GM21423 (cell line): Measurements from ENCODE around the gene SLX4IP.
A peak's percentile ranks its signal among the peaks of the same experiment; 100 is the strongest.

ENCODE experiments used
- ATAC-seq: cut with Tn5 transposase; IDR thresholded peaks from one replicate; pipeline ENCODE4 v1.9.1; 2021; ENCODE audit warnings: mild to moderate bottlenecking, moderate library complexity; ENCODE audit not compliant: unreplicated experiment

The SLX4IP gene

DNA sequence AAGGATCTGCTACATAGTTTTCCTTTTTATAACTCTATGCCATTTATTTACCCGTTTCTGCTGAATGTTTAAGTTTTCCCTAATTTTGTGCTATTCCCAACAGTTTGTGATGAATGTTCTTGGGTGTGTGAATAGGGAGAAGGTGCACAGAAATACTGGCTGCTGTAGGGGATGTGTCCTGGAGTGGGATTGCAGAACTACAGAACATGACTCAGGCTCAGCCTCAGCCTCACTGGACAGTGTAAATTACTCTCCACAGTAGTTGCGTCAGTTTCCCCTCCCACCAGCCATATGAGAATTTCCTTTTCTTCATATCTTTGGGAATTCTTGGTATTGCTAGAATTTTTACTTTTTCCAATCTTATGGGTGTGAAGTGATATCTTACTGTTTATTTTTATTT is 57.0 kb downstream of the SLX4IP start:
- ATAC-seq = no peak

DNA sequence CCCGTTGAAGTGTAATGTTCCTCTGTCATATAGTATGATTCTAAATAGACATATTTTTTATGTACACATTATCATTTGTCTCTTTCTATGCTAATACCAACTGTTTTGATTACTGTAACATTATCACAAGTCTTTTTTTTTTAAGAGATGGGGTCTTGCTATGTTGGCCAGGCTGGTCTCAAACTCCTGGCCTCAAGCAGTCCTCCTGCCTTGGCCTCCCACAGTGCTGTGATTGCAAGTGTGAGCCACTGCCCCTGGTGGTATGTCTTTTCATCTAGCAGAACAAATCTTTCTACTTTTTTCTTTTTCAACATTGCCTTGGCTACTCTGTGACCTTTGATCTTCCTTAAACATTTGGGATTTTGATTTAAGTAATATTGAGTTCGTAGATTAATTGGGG is 57.7 kb downstream of the SLX4IP start:
- no peak for ATAC-seq

DNA sequence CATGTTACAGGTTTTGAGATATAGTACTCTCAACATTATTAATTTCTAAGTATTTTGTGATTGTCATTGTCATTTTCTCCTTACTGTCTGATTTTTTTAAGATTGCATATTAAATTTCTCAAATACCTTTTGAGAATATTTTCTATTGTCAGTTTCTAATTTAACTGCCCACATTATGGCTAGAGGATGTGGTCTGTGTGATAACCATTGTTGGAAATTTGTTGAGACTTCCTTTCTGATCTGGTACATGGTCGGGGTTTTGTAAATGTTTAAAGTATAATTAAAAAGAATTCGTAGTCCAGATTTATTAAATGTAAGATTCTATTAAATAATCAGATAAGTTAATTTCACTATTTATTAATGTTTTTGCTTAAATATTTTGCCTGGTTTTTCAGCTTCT is 60.1 kb downstream of the SLX4IP start:
- peak; percentile 45 for ATAC-seq

DNA sequence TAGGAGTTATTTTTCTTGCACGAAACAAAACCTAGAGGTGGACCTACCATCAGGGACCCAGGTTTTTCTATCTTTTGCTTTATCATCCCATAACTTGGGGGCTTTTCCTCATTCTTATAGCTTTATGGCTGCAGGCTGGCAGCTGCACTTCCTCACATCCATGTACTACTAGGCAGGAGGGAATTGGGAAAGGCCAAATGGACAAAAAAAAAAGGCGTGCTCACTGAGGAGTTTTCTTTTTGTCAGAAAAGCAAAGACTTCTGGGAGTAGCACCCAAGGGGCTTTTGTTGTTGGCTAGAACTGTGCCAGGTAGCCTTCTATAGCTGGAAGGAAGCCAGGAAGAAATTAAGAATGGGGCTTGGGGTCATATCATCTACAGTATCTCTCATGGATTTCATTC is 61.4 kb downstream of the SLX4IP start:
- ATAC-seq = no peak

DNA sequence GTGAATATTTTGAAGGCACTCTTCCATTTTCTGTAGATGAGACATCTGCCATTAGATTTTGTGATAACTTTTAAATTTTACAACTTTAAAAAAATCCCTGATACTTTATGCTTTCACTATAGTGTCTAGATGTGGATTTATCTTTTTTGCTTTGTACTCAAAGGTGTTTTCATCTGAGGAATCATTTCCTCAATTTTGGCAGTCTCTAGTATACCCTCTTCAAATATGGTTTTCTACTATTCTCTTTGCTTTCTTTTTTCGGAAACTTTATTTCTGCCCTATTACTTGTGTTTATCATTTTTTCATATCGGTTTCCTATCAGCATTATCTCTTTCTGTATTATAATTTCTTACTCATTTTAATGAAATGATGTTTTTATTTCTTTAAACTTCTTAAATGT is 62.2 kb downstream of the SLX4IP start:
- no peak for ATAC-seq

DNA sequence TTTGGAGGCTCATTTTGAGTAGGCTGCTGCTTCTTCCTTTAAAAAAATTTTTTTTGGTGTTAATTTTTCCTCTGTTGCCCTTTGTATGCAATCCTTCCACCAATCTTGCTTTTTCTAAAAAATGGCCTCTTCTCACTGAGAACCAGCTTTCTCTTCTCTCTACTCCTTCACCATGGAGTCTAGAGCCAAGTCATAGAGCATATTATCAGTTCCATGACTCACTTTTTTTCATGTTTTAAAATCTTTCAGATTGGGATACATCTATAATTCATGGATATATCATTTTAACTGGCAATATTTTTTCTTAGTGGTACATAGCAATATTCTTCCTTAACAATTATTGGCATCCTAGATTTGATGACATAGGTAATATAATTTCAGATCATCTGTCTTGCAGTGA is 62.7 kb downstream of the SLX4IP start:
- no peak for ATAC-seq

DNA sequence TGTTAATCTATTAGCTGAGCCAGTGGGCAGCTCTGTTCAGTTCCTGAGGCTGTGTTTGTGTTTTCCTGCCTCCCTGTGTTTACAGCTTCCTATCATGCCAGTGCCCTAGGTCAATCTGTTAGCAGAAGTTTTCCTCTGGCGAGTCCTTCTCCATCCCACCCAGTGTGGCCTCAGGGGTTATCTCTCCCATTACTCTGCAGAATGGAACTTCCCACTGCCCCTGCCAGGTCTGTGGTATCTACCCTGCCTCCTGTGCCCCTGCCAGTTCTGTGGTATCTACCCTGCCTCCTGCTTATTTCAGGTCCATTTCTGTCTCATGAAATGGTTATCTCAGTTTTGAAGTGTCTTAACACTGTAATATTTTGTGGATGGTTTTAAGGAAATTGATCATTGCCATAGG is 63.1 kb downstream of the SLX4IP start:
- ATAC-seq = no peak

DNA sequence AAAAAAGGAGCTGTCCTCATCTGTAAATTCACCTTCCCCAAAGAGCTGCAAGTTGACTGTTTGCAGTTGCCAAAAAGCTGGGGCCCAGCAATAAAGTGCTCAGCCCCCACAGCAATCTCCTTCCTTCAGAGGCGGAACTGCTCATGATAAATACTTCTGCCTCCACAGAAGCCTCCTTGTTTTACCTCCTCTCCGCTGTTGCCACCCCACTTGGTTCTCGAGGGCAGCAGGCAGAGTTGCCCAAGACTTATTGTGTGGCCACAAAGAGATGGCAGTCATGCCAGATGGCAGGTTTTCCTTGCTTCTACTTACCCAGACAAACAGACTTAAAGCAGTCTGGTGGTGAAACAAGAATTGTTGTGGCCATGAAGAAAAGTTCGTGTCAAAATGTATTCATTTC is 66.3 kb downstream of the SLX4IP start:
- peak; percentile 29 for ATAC-seq

DNA sequence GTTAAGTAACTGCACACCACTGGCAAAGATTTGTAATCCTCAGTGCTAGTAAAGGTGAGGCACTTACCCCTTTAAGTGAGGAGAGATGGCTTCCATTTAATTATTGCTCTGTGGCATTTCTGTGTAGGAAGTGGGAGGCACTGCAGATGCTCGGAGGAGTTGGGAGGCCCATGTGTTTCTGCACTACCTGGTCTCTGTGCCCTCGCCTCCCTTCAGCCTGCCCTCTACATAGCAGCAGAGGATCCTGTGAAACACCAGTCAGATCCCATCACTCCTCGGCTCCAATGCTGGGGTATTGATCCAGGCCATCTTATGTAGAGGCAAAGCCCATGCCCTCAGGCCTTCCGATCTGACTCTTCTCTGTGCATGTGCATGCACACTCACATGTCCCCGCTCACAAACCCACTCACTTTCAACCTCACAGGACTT is 67.0 kb downstream of the SLX4IP start:
- peak; percentile 46 for ATAC-seq

DNA sequence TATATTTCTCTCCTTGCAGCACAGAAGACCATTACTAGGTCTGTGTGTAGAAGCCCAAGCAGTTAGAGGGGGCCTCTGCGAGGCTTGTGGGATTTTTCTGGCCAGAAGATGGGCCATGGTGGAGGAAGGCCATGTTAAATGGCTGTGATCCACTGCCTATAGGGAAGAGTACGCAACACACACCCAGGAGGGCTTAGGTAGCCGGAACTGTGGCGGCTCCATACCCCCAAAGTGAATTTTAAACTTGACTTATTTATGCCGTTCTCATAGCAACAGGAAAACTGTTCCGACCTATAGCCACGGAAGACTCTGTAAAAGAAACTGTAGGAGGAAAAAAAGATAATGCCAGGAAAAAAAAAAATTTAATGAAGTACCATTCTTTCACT is 69.5 kb downstream of the SLX4IP start:
- ATAC-seq = no peak

DNA sequence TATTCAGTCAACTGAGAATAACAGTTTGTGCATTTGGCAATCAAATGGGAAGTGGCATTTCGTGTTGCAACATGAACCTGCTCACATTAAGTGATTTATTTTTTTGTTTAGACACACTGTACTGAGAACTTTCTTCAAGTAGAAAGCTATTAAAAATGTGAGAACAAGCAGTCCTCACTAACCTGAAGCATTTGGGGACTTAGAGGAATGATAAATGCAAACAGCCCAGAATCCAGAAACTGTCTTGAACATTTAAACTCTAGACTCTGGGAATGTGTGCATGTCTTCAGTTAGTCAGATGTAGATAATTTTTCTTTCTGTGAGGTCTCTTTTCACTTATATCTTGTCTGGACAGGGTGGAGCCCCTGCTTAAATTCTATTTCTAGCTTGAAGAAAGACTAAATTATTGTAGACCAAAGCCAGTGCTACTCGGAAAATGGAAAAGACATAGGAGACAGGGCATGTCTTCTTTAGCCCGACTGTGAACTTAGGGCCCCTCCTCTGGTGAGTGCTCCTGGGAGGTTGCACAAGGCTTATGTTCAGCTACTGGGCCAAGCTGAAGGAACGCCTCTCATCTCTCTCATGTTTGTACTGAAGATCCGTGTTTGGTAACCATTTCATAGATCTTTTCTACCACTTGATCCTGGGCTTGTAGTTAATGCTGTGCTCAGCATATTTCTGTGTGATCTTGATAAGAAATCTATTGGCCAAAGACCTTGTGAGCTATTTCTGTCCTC is 70.1 kb downstream of the SLX4IP start:
- no peak for ATAC-seq

DNA sequence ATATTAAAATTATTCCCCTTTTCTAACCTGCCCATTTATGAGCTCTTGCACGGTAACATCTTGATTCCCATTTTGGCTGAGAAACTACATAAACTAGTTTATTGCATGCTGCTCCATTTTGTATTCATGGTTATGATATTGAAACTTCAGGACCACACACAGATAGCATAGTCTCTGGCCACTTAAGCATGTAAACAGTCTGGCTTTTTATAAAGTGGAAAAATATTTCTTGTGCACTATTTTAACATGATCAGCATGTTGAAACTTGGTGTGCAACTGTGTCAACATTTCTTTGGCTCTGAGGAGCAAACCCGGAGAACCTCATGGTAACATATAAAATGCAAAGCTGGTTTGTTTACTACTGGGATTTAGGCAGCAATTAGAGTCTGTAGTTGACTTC is 70.7 kb downstream of the SLX4IP start:
- ATAC-seq = no peak

DNA sequence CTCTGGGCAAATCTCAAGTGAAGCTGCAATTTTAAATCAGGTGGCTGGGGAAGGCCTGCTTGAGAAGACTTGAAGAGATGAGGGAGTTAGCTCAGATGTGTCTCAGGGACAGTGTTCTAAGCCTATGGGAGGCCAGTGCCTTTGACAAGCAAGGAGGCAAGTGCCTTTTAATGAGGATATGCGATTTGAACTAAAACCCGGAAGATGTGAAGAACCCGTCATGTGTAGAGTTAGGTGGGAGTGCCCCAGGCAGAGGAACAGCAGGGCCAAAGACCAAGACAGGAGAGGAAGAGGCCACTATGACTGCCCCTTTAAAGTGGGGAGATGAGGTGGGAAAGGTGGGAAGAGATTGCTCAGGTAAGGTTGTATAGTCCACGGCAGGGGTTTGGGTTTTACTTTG is 71.9 kb downstream of the SLX4IP start:
- ATAC-seq = no peak

DNA sequence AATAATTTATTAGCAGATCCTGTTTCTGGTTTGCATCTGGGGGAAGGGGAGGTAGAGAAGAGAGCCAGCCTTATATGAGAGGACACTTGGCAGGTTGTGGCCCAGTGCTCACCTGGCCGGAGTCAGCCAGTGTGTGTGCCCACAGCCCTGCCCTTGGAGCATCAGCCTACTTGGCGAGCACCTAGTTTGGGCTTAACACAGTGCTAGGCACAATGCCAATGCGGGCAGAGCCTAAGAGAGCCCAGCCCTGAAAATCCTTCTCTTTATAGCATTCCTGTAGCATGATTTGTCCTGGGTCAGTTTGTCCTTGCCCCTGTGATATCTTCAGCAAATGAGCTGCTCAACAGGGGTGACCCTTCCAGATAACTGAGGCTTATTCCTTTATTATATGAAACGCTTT is 73.0 kb downstream of the SLX4IP start:
- ATAC-seq = no peak

DNA sequence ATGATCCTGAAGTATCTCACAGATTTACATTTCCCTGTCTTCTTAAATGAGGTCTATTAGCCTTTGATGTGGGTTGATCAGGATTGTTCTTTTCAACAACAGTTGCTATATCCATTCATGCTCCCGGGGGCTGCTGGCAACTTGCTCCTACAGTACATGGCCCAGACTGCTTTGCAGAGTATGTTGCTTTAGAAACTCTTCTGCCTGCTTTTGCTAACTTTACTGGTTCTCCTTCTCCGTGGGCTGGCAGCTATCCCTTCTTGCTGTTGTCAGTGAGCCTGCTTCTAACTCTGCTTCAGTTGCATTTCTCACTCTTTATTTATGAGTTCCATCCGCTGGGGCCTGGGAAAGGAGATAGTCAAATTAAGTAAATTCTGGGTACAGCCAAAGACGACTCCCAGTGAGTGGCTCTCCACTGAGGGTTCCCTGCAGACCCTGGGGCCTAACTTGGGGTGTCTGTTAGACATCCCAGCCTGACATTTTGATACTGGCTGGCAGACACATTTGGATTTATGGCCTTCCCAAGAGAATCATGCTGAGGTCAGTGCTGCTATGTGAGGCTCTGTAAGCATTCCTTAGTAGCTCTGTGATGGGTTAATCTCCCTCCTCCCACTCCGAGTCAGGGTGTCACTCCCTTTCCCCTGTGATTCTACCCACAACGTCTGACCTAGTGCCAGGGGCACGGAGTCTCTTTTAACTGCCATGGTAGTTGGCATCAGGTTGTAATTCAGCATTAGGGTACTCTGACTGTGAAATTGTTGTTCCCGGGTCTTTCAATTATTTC is 73.6 kb downstream of the SLX4IP start:
- ATAC-seq = no peak

DNA sequence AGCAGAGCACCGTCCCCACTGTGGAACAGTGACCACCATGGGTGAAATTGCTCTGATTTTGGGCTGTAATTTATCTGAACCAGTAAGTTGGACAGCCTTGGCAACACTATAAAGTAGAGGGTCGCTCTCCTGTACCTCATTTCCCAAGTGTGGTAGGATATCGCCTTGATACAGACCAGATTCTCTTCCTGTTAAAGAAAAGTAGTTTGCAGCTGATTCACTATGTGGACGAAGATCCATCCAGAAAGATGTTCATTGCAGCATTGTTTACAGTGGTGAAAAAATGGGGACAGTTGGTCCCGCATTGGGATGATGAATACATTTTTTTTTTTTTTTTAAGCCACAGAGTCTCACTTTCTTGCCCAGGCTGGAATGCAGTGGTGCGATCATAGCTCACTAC is 74.3 kb downstream of the SLX4IP start:
- ATAC-seq = no peak

DNA sequence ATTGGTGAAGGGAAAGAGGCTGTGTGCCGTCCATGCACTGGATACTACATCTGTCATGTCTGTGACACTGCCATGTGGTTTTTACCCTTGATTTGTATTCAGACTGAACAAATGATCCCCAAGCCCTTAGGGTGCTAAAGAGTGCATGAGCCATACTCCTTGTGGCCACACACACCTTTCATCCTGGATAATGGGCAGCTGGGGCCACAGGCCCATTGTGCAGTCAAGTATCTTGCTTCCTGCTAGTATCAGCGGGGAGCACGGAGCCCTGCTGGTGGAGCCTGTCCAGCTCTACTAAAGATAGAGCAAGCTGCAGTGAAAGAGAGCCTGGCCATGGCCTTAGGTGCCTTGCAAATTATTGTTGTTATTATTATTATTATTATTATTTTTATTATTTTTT is 75.1 kb downstream of the SLX4IP start:
- no peak for ATAC-seq

DNA sequence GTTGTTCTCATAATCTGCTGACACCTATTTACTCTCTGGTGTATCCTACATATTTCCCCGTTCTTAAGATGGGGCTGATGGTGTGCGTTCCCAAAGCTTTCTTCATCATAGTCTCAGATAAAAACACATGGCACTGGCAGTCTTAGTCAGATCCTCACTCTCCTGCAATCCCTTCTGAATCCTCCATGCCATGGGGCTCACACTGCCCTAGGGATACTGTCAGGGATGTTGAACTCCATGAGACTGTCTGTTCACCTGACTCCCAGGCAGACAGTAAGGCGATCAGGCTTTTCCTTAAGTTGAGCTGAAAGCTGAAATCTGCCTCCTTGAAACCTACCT is 76.0 kb downstream of the SLX4IP start:
- ATAC-seq = no peak

DNA sequence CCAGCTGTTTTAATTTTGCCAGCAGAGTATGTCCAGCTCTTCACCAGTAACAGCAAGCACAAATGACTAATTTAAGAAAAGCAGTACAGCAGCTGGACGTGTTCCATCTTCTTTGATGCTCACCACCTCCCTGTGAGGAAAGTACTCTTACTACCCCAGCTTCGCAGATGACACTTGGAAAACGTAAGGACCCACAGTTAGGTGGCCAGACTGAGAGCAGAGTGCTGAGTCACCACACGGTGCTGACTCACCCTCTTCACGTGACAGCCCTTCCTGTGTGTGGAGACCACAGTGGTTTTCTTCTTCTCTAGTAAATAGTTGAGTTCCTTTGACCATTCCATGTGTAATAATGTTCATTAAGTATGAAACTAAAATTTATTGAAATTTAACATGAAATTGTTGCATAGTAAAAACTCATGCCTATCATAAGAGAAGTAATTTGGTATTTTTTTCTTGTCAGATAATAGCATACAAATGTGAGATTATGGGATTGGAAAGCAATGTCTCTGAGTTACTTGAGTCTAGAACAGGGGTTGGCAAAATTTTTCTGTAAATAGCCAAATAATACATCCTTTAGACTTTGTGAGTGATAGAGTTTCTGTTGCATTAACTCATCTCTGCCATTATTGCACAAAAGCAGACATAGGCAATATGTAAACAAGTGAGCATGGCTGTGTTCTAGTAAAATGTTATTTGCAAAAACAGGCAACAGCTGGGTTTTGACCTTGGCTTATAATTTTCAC is 76.6 kb downstream of the SLX4IP start:
- ATAC-seq = peak; percentile 95

DNA sequence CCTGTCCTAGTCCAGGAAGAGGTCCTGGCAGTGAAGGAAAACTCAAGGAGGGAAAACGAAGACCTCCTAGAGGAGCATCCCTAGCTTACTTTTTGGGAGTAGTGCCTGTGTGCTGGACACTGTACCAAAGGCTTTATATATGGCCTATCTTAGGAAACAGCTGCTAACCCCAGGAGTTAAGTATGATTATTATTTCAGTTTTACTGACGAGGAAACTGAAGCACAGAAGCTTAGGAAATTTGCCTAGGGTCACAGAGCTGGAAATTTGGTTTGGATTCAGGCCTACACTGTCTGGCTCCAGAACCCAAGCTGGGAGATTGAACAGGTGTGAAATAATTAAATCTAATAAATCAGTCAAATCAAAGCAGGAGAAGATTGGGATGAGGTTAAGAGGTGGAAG is 78.0 kb downstream of the SLX4IP start:
- no peak for ATAC-seq

DNA sequence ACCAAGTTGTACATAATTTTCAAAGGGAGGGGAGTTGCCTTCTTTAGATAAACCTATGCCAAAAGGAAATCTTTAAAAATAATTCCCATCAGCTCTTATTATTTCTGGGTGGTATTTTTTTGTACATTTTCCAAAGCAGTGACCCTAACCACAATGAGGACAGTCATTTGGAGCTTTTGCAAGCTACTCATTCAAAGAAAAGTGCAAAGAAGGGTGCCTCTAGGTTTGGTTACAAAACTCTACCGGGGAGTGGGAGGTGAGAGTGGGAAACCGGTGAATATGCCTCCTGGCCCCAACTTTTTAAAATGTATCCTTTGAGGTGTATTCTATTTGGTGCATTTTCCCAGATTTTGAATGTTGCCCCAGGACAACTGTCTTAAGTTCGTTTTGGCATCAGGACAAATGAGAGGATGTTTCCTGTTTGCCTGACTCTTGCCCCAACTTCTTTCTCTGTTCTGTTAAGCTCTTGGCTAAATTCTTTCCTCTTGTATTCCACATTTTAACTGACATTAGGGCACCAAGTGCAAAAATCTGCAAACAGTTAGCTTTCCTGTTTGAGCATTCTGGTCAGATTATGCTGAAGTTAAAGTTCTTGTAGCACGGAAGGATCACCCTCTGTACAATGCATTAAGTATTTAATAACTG is 78.9 kb downstream of the SLX4IP start:
- no peak for ATAC-seq

DNA sequence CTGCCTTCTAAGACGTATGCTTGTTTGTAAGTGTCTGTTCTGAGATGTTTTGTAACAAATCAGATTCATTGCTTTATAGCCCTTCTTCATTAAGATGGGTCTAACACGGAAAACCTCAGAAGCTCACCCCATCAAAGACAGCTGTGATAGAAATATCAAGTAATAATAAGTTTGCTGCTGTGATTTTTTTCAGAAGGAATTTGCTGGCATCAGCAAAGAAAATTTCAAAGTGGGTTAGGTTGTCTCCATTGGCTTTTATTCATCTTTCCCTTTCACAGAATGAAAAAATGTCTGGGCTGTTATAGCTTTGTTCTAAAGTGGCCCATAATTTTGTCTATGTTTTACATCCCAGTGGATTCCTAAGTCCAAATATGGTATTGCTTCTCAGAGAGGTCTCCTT is 81.4 kb downstream of the SLX4IP start:
- no peak for ATAC-seq
